Testis (tissue), 3 donors: Measurements from ENCODE around the gene LYPD4. TPM values are rescaled to one million over a fixed set of nuclear protein-coding genes. Genes with fewer than 3 reads are reported as not detected.

Experiments
- DNase-seq: peaks from one replicate; pipeline ENCODE4 v3.0.0-alpha.2; 2019
- H3K27ac ChIP-seq, 2 donors: fragments of 200-600 bp; sonication (generic); one replicate each; pipeline ENCODE4 v1.5.1; 2019
- H3K27me3 ChIP-seq: fragments of 200-600 bp; sonication (generic); one replicate; pipeline ENCODE4 v1.5.1; 2019
- H3K36me3 ChIP-seq: fragments of 200-600 bp; sonication (generic); one replicate; pipeline ENCODE4 v1.5.1; 2017; ENCODE audit warnings: low read depth; ENCODE audit errors: missing control alignments
- H3K4me1 ChIP-seq: fragments of 200-600 bp; sonication (generic); one replicate; pipeline ENCODE4 v1.5.1; 2019
- H3K4me3 ChIP-seq, 2 donors: fragments of 200-600 bp; sonication (generic); one replicate each; pipeline ENCODE4 v1.5.1; 2017 to 2019
- H3K9me3 ChIP-seq: fragments of 200-600 bp; sonication (generic); one replicate; pipeline ENCODE4 v1.5.1; 2017
- POLR2A ChIP-seq: fragments of 450-650 bp; IDR thresholded peaks from one replicate; pipeline ENCODE4 v1.6.1; 2017; ENCODE audit warnings: antibody characterized with exemption, mild to moderate bottlenecking, moderate library complexity
- WGBS, 2 donors: methylation state at CpG; one replicate each; pipeline ENCODE4 v1.1.5; 2018; 5-methylcytosine and 5-hydroxymethylcytosine counted together
- intact Hi-C: fragments of 100-400 bp; cut with DNase I; formaldehyde crosslinking; loops from one replicate; pipeline ENCODE4 v1.15.1; 2023; ENCODE audit warnings: low total_unique reads
- polyA plus RNA-seq: library from polyadenylated mRNA; stranded (reverse); fragments of 350-450 nt; fragmentation: Illumina TruSeq; extraction: RNeasy Lipid Tissue Mini Kit (QIAGEN cat#74804); gene quantifications from one replicate; pipeline ENCODE4 v1.2.3, GENCODE V29; 2014; ENCODE audit warnings: low read depth, low replicate concordance; ENCODE audit not compliant: insufficient read depth
- total RNA-seq, 2 donors: library from RNA; depleted of rRNA; stranded (reverse); fragments of >200 nt; gene quantifications; one replicate each; pipeline ENCODE4 v1.2.3, GENCODE V29; 2016
- TF ChIP-seq, protein P1 (sequence below), 3 experiments: fragments of 450-650 bp in 2 of 3; fragments of 200-600 bp in 1 of 3; sonication (generic) in 1 of 3; IDR thresholded peaks; one replicate each; pipeline ENCODE4 v1.5.1; 2016 to 2019; ENCODE audit warnings: antibody characterized with exemption in 3 of 3, mild to moderate bottlenecking in 2 of 3, moderate library complexity in 1 of 3

The LYPD4 gene
- total and polyA plus RNA-seq, 3 donors from 2014 or later: 33.6 to 198 (median 68.4) TPM

DNA sequence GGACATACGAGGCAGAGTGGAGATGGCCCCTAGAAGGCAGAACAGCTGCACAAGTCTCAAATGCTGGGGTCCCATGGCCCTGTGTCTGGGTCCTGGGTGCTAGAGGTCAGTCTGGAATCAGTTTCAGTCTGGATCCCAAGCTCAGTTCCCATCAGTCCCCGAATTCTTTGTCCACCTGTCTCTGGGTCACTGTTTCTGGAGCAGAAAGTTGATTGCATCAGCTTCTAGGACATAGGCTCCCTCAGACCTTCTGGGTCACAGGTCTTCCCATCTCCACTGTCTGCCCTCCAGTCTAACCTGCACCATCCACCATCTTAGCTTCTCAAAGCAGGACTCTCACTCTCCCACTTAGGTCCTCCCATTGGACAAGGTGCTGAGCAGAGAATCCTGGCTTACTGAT, 5.3 kb downstream of the LYPD4 start:
- H3K4me3 ChIP-seq: no peak overlapping the region
- no peaks in the 10 kb centered on the region for H3K36me3 ChIP-seq
- DNase-seq: no peak
- intact Hi-C loops: no loop called here
- H3K4me1 ChIP-seq: no peaks in the 10 kb centered on the region
- H3K27ac ChIP-seq: no peak overlapping the region
- 73 to 83% methylated on average over 2 of the region's 2 CpGs for WGBS, 2 donors
- H3K9me3 ChIP-seq: no peaks in the 10 kb centered on the region
- H3K27me3 ChIP-seq: no peaks in the 10 kb centered on the region
- no peak for TF ChIP-seq POLR2A
- TF ChIP-seq, protein P1, sequence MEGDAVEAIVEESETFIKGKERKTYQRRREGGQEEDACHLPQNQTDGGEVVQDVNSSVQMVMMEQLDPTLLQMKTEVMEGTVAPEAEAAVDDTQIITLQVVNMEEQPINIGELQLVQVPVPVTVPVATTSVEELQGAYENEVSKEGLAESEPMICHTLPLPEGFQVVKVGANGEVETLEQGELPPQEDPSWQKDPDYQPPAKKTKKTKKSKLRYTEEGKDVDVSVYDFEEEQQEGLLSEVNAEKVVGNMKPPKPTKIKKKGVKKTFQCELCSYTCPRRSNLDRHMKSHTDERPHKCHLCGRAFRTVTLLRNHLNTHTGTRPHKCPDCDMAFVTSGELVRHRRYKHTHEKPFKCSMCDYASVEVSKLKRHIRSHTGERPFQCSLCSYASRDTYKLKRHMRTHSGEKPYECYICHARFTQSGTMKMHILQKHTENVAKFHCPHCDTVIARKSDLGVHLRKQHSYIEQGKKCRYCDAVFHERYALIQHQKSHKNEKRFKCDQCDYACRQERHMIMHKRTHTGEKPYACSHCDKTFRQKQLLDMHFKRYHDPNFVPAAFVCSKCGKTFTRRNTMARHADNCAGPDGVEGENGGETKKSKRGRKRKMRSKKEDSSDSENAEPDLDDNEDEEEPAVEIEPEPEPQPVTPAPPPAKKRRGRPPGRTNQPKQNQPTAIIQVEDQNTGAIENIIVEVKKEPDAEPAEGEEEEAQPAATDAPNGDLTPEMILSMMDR (IDR thresholded peaks at IDR 0.05): no peak

DNA sequence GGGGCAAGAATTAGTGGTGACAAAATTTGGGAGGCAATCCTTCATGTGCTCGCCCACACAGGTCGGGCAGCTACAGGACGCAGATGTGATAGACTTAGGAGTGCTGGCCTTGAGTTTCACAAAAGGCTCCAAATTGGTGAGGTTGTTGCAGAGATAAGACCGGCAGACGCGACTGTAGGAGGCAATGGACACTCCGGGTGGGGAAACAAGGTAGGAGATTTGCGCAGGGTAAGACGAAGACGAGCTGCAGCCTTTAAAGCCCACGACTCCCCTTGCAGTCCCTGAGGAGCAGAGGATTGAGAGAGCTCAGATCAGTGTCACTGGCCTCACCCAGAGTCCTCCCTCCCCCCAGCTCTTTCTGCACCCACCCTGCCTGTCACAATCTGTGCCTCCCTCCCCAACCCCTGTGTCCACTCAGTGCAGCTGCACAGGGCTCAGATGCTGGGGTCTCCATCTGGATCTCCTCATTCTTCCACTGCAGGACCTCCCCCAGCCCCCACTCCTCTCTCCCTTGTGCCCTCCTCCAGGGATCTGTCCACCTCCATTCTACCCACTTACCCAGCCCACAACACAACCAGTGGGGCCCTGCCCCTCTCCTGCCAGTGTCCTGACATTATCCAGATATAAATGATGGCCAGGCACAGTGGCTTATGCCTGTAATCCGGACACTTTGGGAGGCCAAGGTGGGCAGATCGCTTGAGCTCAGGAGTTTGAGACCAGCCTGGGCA, 6.3 kb downstream of the LYPD4 start:
- Histone ChIP-seq H3K4me3 (no peak overlapping the region), H3K27me3 (no peaks in the 10 kb centered on the region), H3K9me3 (no peaks in the 10 kb centered on the region), H3K4me1 (no peaks in the 10 kb centered on the region), H3K27ac (no peak overlapping the region), H3K36me3 (no peaks in the 10 kb centered on the region)
- TF ChIP-seq, protein P1 (IDR thresholded peaks at IDR 0.05): no peak
- no peak for TF ChIP-seq POLR2A
- DNase-seq: no peak
- 41 to 46% methylated on average over 13 of the region's 13 CpGs for WGBS, 2 donors
- intact Hi-C loops: no loop called here

DNA sequence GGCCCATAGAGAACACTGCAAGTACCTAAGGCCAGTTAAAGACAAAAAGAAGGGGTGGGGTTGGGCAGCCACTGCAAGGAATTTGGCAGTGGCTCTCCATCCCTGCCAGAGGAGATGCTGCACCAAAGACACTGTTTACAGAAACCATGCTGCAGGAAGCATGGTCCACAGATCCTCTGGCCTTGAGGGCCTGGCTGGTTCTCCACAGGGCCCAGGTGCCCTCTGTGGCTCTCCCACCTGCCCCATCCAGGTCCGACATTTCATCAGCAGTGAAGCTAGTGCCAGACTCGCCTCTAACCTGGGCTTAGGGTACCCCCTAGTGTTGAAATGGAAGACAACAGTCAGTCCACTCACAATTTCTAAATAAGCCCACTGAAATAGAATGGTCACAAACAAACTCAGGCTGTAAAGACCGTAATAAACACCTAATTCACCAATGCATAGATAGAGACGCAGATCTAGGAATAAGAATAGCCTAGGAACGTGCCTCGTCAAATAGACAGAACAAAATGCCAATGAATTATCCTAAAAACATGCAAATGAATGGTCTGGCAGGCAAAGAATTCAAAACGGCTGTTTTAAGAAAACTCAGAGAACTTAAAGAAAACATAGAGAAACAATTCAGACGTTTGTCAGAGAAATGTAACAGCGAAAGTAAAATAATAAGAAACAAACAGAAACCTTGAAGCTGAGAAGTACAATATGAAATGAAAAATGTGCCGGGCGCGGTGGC, 23.3 kb downstream of the LYPD4 start:
- Histone ChIP-seq H3K27ac (no peak overlapping the region), H3K4me1 (no peaks in the 10 kb centered on the region), H3K9me3 (no peaks in the 10 kb centered on the region), H3K4me3 (no peak overlapping the region), H3K36me3 (no peaks in the 10 kb centered on the region), H3K27me3 (no peaks in the 10 kb centered on the region)
- WGBS, 2 donors: 17 to 30% methylated on average over 12 of the region's 12 CpGs
- peak; percentile 25 for DNase-seq
- intact Hi-C loops: no loop called here
- TF ChIP-seq POLR2A: no peak
- TF ChIP-seq, protein P1 (IDR thresholded peaks at IDR 0.05): peak; percentile 22 to 42 (median 34)

DNA sequence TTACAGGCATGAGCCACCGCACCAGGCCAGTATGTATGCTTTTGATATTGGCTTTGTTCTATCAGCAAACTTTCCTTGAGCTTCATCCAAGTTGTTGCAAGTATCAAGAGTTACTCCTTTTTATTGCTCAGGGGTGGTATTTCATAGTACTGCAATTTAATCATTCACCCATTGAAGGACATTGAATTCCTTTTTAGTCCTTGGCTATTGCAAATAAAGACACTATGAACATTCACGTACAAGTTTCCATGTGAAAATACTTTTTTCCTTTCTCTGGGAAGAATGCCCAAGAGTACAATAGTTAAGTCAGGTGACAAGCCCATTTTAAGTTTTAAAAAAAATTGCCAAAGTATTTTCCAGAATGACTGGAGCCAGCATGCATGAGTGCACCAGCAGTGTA, 27.7 kb downstream of the LYPD4 start:
- no peaks in the 10 kb centered on the region for H3K36me3 ChIP-seq
- no peaks in the 10 kb centered on the region for H3K9me3 ChIP-seq
- no peak overlapping the region for H3K4me3 ChIP-seq
- WGBS, 2 donors: 60 to 67% methylated on average over 2 of the region's 2 CpGs
- DNase-seq: no peak
- H3K4me1 ChIP-seq: no peaks in the 10 kb centered on the region
- no peak overlapping the region for H3K27ac ChIP-seq
- intact Hi-C loops: no loop called here
- no peak for TF ChIP-seq POLR2A
- TF ChIP-seq, protein P1 (IDR thresholded peaks at IDR 0.05): no peak
- H3K27me3 ChIP-seq: no peaks in the 10 kb centered on the region
